ENCODE measurements around the gene LELP1. TPM values are rescaled to one million over a fixed set of nuclear protein-coding genes. Genes with fewer than 3 reads are reported as not detected.

The LELP1 gene
- total and polyA plus RNA-seq, 2 of the 8 experiments (the other 6 are each of a cell fraction or from before 2014, with no cell fraction given) = not detected

GRCh38 chr1:153203130-153203529 lies at the start of gene LELP1 (continued):
- TF ChIP-seq CTCF (IDR thresholded peaks at IDR 0.05; ENCODE audit: control extremely low read depth in 1 of 3, insufficient read depth in 1 of 3, low read depth in 1 of 3, low read length in 3 of 3) (no peak), CHD1 (IDR thresholded peaks at IDR 0.05; ENCODE audit: low read depth, low read length) (no peak), KDM5A (IDR thresholded peaks at IDR 0.05; ENCODE audit: low read length) (no peak), NRF1 (IDR thresholded peaks at IDR 0.05; ENCODE audit: low read depth, low read length) (no peak), TCF12 (IDR thresholded peaks at IDR 0.05; ENCODE audit: low read depth, low read length) (no peak), RBBP5 (IDR thresholded peaks at IDR 0.05; ENCODE audit: borderline replicate concordance, low read depth, low read length) (no peak)

Measured in H1 (cell line).